Uterus (tissue), 4 donors: Measurements from ENCODE around the gene MSANTD3. TPM values are rescaled to one million over a fixed set of nuclear protein-coding genes. Genes with fewer than 3 reads are reported as not detected.

ENCODE experiments used
- DNase-seq, 2 donors: peaks; one replicate each; pipeline ENCODE4 v3.0.0-alpha.2; 2019 to 2020
- H3K27ac ChIP-seq, 2 donors: fragments of 200-600 bp; sonication (generic); 1 replicate in 1 of 2; 2 replicates in 1 of 2; pipeline ENCODE4 v1.5.1; 2016 to 2018
- H3K27me3 ChIP-seq, 2 donors: fragments of 200-600 bp; sonication (generic); one replicate each; pipeline ENCODE4 v1.5.1; 2018 to 2019; ENCODE audit warnings: control low read depth in 1 of 2
- H3K36me3 ChIP-seq, 2 donors: fragments of 200-600 bp; sonication (generic); one replicate each; pipeline ENCODE4 v1.5.1; 2019; ENCODE audit warnings: control low read depth in 1 of 2
- H3K4me1 ChIP-seq, 2 donors: fragments of 200-600 bp; sonication (generic); one replicate each; pipeline ENCODE4 v1.5.1; 2018 to 2019; ENCODE audit warnings: control low read depth in 1 of 2
- H3K4me3 ChIP-seq, 2 donors: fragments of 200-600 bp; sonication (generic); 1 replicate in 1 of 2; 2 replicates in 1 of 2; pipeline ENCODE4 v1.5.1; 2018 to 2019; ENCODE audit warnings: mild to moderate bottlenecking in 1 of 2
- H3K9me3 ChIP-seq, 2 donors: fragments of 200-600 bp; sonication (generic); one replicate each; pipeline ENCODE4 v1.5.1; 2019; ENCODE audit warnings: control low read depth in 1 of 2
- POLR2A ChIP-seq, 2 donors: fragments of 450-650 bp; IDR thresholded peaks; one replicate each; pipeline ENCODE4 v1.6.1; 2016; ENCODE audit warnings: antibody characterized with exemption in 2 of 2, mild to moderate bottlenecking in 1 of 2, moderate library complexity in 1 of 2
- intact Hi-C: fragments of 100-400 bp; cut with DNase I; formaldehyde crosslinking; loops from one replicate; pipeline ENCODE4 v1.15.1; 2023; ENCODE audit warnings: low total_unique reads
- total RNA-seq, 4 donors: library from RNA; depleted of rRNA in 3 of 4; stranded (reverse); fragments of >200 nt in 3 of 4; gene quantifications; one replicate each; pipeline versions ENCODE4 v1.1.0 to v1.2.4, GENCODE V29; 2014 to 2023
- TF ChIP-seq, protein P1 (sequence below), 4 experiments: fragments of 200-600 bp in 2 of 4; fragments of 450-650 bp in 2 of 4; sonication (generic) in 2 of 4; IDR thresholded peaks; one replicate each; pipeline ENCODE4 v1.5.1; 2016 to 2019; ENCODE audit warnings: antibody characterized with exemption in 4 of 4, mild to moderate bottlenecking in 2 of 4, moderate library complexity in 1 of 4
- donor health status: DM: yes; HTN: yes; CAD: no.

The MSANTD3 gene
- total RNA-seq, 4 donors from 2014 or later = 7.4 to 28.1 (median 20.2) TPM

- H3K27me3 ChIP-seq = no peaks in the 10 kb centered on the region
- H3K9me3 ChIP-seq = no peaks in the 10 kb centered on the region
- H3K4me1 ChIP-seq = no peaks in the 10 kb centered on the region
- DNase-seq = no peak
- TF ChIP-seq, protein P1, sequence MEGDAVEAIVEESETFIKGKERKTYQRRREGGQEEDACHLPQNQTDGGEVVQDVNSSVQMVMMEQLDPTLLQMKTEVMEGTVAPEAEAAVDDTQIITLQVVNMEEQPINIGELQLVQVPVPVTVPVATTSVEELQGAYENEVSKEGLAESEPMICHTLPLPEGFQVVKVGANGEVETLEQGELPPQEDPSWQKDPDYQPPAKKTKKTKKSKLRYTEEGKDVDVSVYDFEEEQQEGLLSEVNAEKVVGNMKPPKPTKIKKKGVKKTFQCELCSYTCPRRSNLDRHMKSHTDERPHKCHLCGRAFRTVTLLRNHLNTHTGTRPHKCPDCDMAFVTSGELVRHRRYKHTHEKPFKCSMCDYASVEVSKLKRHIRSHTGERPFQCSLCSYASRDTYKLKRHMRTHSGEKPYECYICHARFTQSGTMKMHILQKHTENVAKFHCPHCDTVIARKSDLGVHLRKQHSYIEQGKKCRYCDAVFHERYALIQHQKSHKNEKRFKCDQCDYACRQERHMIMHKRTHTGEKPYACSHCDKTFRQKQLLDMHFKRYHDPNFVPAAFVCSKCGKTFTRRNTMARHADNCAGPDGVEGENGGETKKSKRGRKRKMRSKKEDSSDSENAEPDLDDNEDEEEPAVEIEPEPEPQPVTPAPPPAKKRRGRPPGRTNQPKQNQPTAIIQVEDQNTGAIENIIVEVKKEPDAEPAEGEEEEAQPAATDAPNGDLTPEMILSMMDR (IDR thresholded peaks at IDR 0.05) = no peak
- H3K36me3 ChIP-seq = no peaks in the 10 kb centered on the region
- intact Hi-C loops = no loop called here
- H3K4me3 ChIP-seq = no peak overlapping the region
- no peak overlapping the region for H3K27ac ChIP-seq
Measured at GRCh38 chr9:100396769-100397168, 30.2 kb upstream of the MSANTD3 start.

DNA sequence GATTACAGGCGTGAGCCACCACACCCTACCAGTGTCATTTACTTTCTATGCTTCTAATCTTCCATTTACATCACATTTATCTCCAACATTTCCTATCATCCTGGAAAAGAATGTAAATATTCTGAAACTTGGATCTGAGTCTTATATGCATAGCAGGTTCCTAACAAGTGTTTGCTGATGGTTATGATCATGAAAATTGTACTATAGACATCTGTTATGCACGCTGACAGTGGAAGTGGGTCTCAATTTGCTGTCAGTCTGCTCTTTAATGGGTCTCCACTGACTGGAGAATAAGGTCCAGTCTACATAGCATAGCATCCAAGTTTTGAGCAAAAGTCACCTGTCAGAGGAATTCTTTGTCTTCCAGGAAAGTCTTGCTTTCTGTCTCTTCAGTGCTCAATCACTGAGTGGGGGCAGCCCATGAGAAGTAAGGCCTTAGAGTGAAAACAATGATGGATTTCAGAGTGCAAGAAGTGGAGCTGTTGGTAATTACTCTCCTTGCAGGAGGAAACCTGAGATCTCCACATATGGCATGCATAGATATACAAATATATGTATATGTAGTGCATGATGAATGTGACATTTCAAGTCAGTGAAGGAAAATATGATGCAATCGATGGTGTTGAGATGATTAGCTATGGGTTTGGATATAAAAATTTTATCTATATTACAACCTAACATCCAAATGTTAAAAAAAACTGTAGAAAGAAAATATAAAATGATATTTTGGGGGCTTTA, 29.2 kb upstream of the MSANTD3 start:
- Histone ChIP-seq H3K4me1 (no peaks in the 10 kb centered on the region), H3K36me3 (no peaks in the 10 kb centered on the region), H3K27ac (no peak overlapping the region), H3K4me3 (no peak overlapping the region), H3K27me3 (no peaks in the 10 kb centered on the region), H3K9me3 (no peaks in the 10 kb centered on the region)
- DNase-seq = no peak
- intact Hi-C loops = no loop called here
- TF ChIP-seq, protein P1 (IDR thresholded peaks at IDR 0.05) = no peak
- TF ChIP-seq POLR2A (IDR thresholded peaks at IDR 0.05) = no peak

- DNase-seq = no peak
- Histone ChIP-seq H3K36me3 (no peaks in the 10 kb centered on the region), H3K27me3 (no peaks in the 10 kb centered on the region), H3K4me3 (no peak overlapping the region), H3K4me1 (no peaks in the 10 kb centered on the region), H3K9me3 (no peaks in the 10 kb centered on the region), H3K27ac (no peak overlapping the region)
- intact Hi-C loops = no loop called here
- no peak for TF ChIP-seq POLR2A (IDR thresholded peaks at IDR 0.05)
- TF ChIP-seq, protein P1 (IDR thresholded peaks at IDR 0.05) = no peak
Measured at GRCh38 chr9:100401042-100401441, 25.9 kb upstream of the MSANTD3 start.

DNA sequence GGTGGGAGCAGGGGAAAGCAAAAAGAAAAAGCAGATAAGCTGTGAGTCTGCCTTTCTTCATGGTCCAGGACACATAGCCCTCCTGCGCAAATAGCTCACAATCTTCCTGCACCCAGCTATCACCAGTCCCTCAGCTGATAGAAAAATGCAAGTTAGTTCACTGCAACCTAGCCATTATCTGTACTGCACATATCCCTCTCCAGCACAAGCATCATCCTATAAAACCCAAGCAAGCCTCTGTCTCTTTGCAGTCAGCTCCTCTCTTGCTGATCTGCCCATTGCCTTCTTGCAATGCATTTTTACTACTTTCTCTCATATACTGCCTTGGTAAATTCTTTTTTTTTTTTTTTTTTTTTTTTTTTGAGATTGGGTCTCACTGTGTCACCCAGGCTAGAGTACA, 20.0 kb upstream of the MSANTD3 start:
- H3K27me3 ChIP-seq = no peaks in the 10 kb centered on the region
- no peak for DNase-seq
- H3K9me3 ChIP-seq = no peaks in the 10 kb centered on the region
- intact Hi-C loops = no loop called here
- H3K4me3 ChIP-seq = no peak overlapping the region
- H3K27ac ChIP-seq = no peak overlapping the region
- no peaks in the 10 kb centered on the region for H3K36me3 ChIP-seq
- no peaks in the 10 kb centered on the region for H3K4me1 ChIP-seq
- TF ChIP-seq POLR2A (IDR thresholded peaks at IDR 0.05) = no peak
- TF ChIP-seq, protein P1 (IDR thresholded peaks at IDR 0.05) = no peak

- TF ChIP-seq, protein P1 (IDR thresholded peaks at IDR 0.05) = no peak
- no peak for TF ChIP-seq POLR2A (IDR thresholded peaks at IDR 0.05)
- no peaks in the 10 kb centered on the region for H3K4me1 ChIP-seq
- no peaks in the 10 kb centered on the region for H3K27me3 ChIP-seq
- no peaks in the 10 kb centered on the region for H3K9me3 ChIP-seq
- DNase-seq = no peak
- H3K4me3 ChIP-seq = no peak overlapping the region
- H3K36me3 ChIP-seq = no peaks in the 10 kb centered on the region
- intact Hi-C loops = no loop called here
- H3K27ac ChIP-seq = no peak overlapping the region
Measured at GRCh38 chr9:100408546-100409175, 18.3 kb upstream of the MSANTD3 start.
